Right atrium auricular region (tissue), 2 donors: ENCODE results near the gene HLA-DQB2. TPM values are rescaled to one million over a fixed set of nuclear protein-coding genes. Genes with fewer than 3 reads are reported as not detected.
"Not testable (repeated sequence)": the region's sequence is repeated elsewhere in the genome, so short reads cannot be mapped to it uniquely, and the experiment has no call there.

Experiments
- DNase-seq: peaks from one replicate; pipeline ENCODE4 v3.0.0-alpha.2; 2019; ENCODE audit warnings: low spot score
- H3K27ac ChIP-seq, 2 donors: fragments of 200-600 bp; sonication (generic); 1 replicate in 1 of 2; 2 replicates in 1 of 2; pipeline ENCODE4 v1.5.1; 2016 to 2019
- H3K27me3 ChIP-seq, 2 donors: fragments of 200-600 bp; sonication (generic); one replicate each; pipeline versions ENCODE4 v1.5.1 to v1.6.0; 2017 to 2019
- H3K36me3 ChIP-seq: fragments of 200-600 bp; sonication (generic); one replicate; pipeline ENCODE4 v1.5.1; 2016
- H3K4me1 ChIP-seq, 2 donors: fragments of 200-600 bp; sonication (generic); one replicate each; pipeline versions ENCODE4 v1.5.1 to v1.6.0; 2017 to 2019
- H3K4me3 ChIP-seq, 2 donors: fragments of 200-600 bp; sonication (generic); 1 replicate in 1 of 2; 2 replicates in 1 of 2; pipeline ENCODE4 v1.5.1; 2017 to 2019; ENCODE audit warnings: mild to moderate bottlenecking in 1 of 2, moderate library complexity in 1 of 2
- H3K9me3 ChIP-seq, 2 donors: fragments of 200-600 bp; sonication (generic); one replicate each; pipeline ENCODE4 v1.5.1; 2019
- total RNA-seq, 2 donors: library from RNA; depleted of rRNA; stranded (reverse); fragments of >200 nt; gene quantifications; one replicate each; pipeline ENCODE4 v1.1.0, GENCODE V29; 2016
- TF ChIP-seq, protein P1 (sequence below), 2 donors: fragments of 200-600 bp; sonication (generic); IDR thresholded peaks; one replicate each; pipeline ENCODE4 v1.5.1; 2019; ENCODE audit warnings: antibody characterized with exemption in 2 of 2

Gene HLA-DQB2
- total RNA-seq, 2 donors from 2014 or later, result 1.3 TPM; not detected in 1

DNA sequence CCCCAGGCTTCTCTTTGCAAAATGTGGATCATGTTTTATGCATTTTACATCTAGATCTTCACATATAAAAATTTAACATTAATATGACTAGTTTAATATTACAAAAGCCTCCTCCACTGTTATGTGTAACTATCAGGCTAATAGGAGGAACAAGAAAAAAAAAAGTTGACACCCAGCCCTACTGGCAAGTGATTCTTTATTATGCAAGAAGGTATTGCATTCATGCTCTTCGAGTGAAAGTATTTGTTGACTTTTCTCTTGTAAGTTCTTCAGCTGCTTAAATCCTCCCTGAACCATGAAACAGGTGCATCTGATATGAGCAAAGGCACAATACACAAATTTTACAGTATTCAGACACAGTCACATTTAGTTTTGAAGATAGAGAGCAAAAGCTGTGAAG is 716 bp upstream of the HLA-DQB2 start:
- Histone ChIP-seq H3K27me3 (no peaks in the 10 kb centered on the region), H3K4me1 (no peaks in the 10 kb centered on the region), H3K9me3 (no peaks in the 10 kb centered on the region), H3K4me3 (no peak overlapping the region), H3K36me3 (no peaks in the 10 kb centered on the region), H3K27ac (no peak overlapping the region)
- TF ChIP-seq, protein P1, sequence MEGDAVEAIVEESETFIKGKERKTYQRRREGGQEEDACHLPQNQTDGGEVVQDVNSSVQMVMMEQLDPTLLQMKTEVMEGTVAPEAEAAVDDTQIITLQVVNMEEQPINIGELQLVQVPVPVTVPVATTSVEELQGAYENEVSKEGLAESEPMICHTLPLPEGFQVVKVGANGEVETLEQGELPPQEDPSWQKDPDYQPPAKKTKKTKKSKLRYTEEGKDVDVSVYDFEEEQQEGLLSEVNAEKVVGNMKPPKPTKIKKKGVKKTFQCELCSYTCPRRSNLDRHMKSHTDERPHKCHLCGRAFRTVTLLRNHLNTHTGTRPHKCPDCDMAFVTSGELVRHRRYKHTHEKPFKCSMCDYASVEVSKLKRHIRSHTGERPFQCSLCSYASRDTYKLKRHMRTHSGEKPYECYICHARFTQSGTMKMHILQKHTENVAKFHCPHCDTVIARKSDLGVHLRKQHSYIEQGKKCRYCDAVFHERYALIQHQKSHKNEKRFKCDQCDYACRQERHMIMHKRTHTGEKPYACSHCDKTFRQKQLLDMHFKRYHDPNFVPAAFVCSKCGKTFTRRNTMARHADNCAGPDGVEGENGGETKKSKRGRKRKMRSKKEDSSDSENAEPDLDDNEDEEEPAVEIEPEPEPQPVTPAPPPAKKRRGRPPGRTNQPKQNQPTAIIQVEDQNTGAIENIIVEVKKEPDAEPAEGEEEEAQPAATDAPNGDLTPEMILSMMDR (IDR thresholded peaks at IDR 0.05), result no peak
- no peak for DNase-seq

DNA sequence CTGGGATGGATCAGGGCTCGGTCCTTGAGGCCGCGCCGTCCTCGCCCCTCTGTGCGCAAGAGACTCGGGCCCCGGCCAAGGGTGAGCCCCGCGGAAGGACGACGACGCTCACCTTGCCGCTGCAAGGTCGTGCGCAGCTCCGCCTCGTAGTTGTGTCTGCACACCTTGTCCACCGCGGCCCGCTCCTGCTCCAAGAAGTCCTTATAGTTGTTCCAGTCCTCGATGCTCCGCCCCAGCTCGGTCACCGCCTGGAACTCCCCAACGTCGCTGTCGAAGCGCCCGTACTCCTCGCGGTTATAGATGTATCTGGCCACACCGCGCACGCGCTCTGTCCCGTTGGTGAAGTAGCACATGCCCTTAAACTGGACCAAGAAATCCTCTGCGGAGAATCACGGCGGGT is 1.8 kb downstream of the HLA-DQB2 start:
- Histone ChIP-seq H3K36me3 (no peaks in the 10 kb centered on the region), H3K27me3 (no peaks in the 10 kb centered on the region), H3K27ac (no peak overlapping the region), H3K9me3 (no peaks in the 10 kb centered on the region), H3K4me1 (no peaks in the 10 kb centered on the region), H3K4me3 (no peak overlapping the region)
- no peak for DNase-seq
- TF ChIP-seq, protein P1 (IDR thresholded peaks at IDR 0.05), result no peak

DNA sequence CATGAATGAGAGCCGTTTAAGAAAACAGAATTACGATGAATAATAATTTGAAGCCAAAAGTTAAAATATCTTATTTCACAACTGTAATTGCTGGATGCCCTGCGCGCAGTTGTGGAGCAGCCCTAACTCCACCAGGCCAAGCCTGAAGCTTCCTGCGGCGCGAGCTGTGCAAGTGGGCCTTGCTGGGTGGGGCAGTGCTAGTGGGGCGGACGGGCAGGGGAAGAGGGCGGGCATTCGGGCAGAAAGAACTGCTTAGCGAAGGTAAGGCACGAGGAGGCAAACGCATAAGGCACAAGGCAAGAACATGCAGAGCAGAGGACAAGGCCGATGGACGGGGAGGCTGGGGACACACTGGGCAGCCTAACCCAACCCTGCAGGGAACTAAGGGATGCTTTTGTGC is 2.3 kb downstream of the HLA-DQB2 start:
- Histone ChIP-seq H3K27ac (no peak overlapping the region), H3K27me3 (no peaks in the 10 kb centered on the region), H3K9me3 (no peaks in the 10 kb centered on the region), H3K4me1 (no peaks in the 10 kb centered on the region), H3K36me3 (no peaks in the 10 kb centered on the region), H3K4me3 (no peak overlapping the region)
- DNase-seq, result no peak
- TF ChIP-seq, protein P1 (IDR thresholded peaks at IDR 0.05), result no peak

DNA sequence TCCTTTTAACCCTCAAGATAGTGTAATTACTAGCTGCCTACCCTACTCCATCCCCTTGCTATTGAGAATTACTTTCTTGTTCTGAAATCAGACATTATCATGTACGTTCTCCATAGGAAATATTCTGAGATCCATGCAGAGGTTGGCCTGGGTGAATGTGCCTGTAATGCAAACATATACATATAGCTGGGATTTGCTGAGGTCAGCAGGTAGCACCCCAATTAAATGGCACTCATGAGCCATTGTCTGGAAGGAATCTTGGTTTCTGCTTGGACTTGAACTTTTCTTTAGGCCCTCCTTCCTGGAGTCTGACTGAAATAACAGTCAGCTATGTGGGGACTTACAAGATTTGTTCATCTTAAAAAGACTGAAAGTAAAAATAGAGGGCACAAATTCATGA is 3.7 kb downstream of the HLA-DQB2 start:
- no peak overlapping the region for H3K27ac ChIP-seq
- H3K36me3 ChIP-seq, result no peaks in the 10 kb centered on the region
- no peaks in the 10 kb centered on the region for H3K4me1 ChIP-seq
- no peaks in the 10 kb centered on the region for H3K9me3 ChIP-seq
- no peak for DNase-seq
- no peaks in the 10 kb centered on the region for H3K27me3 ChIP-seq
- no peak overlapping the region for H3K4me3 ChIP-seq
- TF ChIP-seq, protein P1 (IDR thresholded peaks at IDR 0.05), result no peak

DNA sequence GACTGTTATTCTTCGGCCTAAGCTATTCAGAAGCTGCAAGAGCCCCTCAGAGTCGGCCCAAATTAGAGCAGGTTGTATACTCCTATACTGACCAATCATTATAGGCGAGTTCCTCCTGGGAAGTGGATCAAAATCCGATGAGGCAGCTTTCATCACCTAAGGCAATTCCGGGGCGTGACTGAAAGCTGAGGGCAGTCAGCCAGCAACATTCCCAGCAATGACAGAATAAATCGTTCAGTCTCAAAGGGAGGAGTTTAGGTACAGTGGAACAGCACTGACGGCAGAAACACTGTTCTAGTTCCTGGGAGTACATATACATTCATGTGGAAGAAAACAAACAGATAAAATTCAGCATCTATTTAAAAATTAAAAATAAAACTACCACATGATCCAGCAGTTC is 10.8 kb downstream of the HLA-DQB2 start:
- H3K27ac ChIP-seq, result no peak overlapping the region
- no peak overlapping the region for H3K4me3 ChIP-seq
- DNase-seq, result no peak
- no peaks in the 10 kb centered on the region for H3K4me1 ChIP-seq
- no peaks in the 10 kb centered on the region for H3K36me3 ChIP-seq
- no peaks in the 10 kb centered on the region for H3K27me3 ChIP-seq
- TF ChIP-seq, protein P1 (IDR thresholded peaks at IDR 0.05), result no peak
- H3K9me3 ChIP-seq, result no peaks in the 10 kb centered on the region

DNA sequence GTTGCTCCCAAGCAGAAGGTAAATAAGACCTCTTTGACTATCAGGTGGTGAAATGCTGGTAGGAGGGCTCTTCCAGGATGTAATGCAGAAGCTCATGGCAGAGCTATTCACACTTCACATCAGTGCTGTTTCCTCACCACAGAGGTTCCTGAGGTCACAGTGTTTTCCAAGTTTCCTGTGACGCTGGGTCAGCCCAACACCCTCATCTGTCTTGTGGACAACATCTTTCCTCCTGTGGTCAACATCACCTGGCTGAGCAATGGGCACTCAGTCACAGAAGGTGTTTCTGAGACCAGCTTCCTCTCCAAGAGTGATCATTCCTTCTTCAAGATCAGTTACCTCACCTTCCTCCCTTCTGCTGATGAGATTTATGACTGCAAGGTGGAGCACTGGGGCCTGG is 17.7 kb downstream of the HLA-DQB2 start:
- H3K36me3 ChIP-seq, DNase-seq, H3K9me3 ChIP-seq, H3K27me3 ChIP-seq, H3K4me1 ChIP-seq, H3K4me3 ChIP-seq, H3K27ac ChIP-seq: not testable (repeated sequence)
